GM18502 (cell line): ENCODE data around the gene EMP1.
"Not testable (repeated sequence)": the region's sequence is repeated elsewhere in the genome, so short reads cannot be mapped to it uniquely, and the experiment has no call there.

Source experiments
- ATAC-seq: cut with Tn5 transposase; IDR thresholded peaks from one replicate; pipeline ENCODE4 v1.9.1; 2021; ENCODE audit warnings: mild to moderate bottlenecking; ENCODE audit not compliant: unreplicated experiment, poor library complexity

Gene EMP1

GRCh38 chr12:13252616-13253015 lies 56.1 kb downstream of the EMP1 start:
- no peak for ATAC-seq

DNA sequence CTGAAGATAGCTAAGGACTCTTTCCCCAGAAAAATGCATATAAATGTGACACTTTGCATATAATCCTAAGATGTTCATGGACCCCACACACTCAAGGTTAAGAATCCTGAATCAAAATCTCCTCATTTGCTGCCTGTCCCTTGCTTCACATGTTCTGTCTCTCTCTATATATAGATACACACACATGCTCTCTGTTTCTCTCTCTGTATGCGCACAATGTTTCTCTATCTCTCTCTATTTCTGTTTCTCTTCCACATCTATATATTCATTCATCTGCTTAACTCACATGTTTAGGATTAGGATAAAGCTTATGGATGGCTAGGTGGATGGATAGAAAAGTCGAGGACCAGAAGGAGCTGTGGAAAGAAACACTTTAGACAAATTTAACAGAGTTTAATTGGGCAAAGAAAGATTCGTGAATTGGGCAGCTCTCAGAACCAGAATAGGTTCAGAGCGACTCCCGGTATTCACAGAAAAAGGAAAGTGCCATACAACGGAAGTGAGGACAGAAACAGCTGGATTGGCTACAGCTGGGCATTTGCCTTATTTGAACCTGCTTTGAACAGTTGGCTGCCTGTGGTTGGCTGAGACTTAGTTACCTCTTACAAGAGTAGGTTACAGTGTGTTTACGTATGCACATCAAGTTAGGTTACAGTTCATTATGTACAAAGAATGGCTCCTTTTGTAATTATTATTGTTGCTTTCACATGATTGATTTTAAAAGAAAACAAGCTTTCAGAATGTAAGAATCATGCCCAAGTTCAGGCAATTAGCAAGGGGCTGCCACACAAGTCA lies 57.6 kb downstream of the EMP1 start:
- no peak for ATAC-seq

DNA sequence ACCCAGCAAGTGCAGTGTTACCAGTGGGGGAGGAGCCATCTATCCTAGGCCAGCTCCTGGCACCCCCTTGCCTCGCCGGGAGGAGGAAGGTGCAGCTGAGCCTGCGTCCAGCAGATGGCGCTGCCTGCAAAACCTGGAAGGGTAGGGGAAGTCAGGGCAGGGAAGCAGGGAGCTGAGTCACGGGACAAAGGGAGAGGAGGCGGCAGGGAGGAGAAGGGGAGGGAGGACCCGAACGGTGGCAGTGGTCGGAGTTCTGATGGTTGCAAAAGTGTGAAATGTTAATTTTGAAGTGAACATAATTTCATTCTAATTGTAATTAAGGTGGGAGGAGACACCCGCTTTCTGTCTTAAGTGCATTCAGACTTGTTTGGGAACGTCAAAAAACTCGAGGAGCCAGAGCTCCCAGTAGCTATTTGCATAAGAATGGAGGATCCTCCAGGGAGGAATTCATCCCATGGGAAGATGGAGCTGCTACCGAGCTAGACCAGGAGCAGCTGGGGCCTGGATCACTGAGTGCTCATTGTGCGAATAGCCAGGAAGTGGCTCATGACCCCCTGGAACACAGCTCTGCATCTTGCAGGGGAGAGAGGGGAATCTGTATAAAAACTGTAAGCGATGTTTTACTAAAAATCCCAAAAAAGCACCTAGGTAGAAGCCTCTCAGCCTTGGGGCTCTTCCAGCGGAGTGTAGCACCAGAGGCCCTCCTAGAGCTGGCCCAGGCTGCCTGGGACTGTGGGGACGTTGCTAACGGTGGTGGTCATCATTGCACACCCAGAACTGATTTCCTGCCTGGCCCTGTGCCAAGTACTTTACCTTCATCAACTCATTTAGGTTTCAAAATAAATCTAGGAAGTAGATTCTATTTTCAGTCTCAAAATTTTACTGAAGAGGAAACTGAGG lies 59.5 kb downstream of the EMP1 start:
- ATAC-seq: peak; percentile 97

- ATAC-seq: no peak
Measured at GRCh38 chr12:13256692-13257045, 60.1 kb downstream of the EMP1 start.

GRCh38 chr12:13257356-13257875 lies 60.9 kb downstream of the EMP1 start:
- ATAC-seq: no peak

GRCh38 chr12:13258197-13258596 lies 61.7 kb downstream of the EMP1 start:
- ATAC-seq: no peak

- ATAC-seq: no peak
Measured at GRCh38 chr12:13258717-13259119, 62.2 kb downstream of the EMP1 start.

GRCh38 chr12:13259625-13260024 lies 63.1 kb downstream of the EMP1 start:
- ATAC-seq: not testable (repeated sequence)

DNA sequence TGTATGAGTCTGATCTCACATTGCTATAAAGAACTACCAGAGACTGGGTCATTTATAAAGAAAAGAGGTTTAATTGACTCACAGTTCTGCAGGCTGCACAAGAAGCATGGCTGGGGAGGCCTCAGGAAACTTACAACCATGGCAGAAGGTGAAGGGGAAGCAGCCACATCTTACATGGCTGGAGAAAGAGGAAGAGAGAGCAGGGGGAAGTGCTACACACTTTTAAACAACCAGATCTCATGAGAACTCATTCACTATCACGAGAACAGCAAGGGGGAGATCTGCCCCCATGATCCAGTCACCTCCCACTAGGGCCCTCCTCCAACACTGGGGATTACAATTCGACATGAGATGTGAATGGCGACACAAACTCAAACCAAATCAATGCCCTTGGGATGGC lies 71.3 kb downstream of the EMP1 start:
- ATAC-seq: not testable (repeated sequence)

DNA sequence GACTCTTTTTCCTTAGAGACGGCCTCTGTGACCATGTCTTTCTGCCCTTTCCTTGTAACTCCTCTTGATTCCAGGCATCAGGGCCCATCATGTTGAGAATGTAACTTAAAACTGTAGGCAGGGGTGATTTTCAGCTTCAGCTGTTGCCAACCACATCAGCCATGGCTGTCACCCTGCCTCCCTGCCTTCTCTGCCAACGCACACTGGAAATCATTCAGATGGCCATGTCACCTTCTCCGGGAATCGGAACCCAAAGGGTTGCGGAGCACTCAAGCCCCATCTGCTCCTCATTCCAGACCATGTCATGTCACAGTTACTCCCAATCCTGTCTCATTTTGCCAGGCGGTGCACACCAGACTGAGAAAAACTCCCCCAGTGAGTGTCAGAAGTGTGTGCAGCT lies 72.1 kb downstream of the EMP1 start:
- ATAC-seq: no peak
